ENCODE data around the gene ANKRD29.

Gene ANKRD29

DNA sequence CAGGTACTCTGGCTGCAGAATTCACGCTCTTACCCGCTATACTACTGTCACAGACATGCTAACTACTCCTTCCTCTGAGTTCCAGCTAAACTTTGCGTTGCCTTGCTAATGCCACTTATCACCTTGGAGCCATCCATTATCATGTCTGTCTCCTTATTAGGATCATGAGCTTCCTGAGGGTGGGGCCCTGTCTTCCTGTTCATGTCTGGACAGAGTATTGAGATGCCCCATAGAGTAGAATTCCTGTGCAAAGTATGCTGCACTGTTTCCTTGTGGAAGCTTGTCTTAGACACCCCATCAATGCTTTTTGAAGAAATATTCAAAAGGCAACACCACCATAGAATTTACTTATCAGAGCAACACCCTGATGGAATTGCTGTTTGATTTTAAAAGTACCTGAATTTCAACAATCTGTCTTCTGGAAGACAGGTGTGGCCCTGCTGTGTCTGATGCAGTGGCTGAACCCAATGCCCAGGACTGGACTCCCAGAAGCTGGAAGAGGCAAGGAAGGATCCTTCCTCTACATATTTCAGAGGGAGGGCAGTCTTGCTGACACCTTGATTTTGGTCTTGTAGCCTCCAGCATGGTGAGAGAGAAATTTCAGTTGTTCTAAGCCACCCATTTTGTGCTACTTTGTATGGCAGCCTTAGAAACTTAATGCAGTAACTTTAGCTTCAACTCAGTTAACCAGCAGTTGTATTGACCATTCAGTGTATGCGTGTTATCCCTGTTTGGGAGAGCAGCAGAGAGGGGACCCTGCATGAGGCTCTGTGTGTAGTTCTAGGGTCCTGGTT, 32.1 kb upstream of the ANKRD29 start:
- no peak for DNase-seq (ENCODE audit: low spot score)
- in situ Hi-C loops (cut with MboI; ENCODE audit: low sequenced_read_pairs, unreplicated experiment), result no loop called here
- TF ChIP-seq, protein P1, sequence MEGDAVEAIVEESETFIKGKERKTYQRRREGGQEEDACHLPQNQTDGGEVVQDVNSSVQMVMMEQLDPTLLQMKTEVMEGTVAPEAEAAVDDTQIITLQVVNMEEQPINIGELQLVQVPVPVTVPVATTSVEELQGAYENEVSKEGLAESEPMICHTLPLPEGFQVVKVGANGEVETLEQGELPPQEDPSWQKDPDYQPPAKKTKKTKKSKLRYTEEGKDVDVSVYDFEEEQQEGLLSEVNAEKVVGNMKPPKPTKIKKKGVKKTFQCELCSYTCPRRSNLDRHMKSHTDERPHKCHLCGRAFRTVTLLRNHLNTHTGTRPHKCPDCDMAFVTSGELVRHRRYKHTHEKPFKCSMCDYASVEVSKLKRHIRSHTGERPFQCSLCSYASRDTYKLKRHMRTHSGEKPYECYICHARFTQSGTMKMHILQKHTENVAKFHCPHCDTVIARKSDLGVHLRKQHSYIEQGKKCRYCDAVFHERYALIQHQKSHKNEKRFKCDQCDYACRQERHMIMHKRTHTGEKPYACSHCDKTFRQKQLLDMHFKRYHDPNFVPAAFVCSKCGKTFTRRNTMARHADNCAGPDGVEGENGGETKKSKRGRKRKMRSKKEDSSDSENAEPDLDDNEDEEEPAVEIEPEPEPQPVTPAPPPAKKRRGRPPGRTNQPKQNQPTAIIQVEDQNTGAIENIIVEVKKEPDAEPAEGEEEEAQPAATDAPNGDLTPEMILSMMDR (IDR thresholded peaks at IDR 0.05; ENCODE audit: borderline replicate concordance, control extremely low read depth, extremely low read depth, insufficient read depth, missing control alignments), result no peak

DNA sequence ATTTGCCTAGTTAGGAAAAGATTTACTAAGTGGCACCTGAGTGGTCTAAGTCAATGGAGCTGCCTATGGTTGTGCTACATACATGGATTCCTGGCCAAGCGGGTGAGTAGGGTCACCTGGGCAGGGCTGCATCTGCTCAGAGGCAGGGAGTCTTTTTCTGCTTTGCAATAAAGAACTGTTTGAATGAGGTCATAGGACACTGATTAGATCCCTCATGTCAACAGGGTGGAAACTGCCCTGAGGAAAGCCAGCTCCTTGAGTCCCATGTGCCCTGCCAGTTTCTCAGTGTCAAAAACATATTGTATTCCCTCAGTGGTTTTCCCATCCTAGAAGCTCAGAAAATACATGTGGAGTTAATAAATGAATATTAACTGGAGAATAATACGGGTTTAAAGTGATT, 31.1 kb upstream of the ANKRD29 start:
- TF ChIP-seq, protein P1 (IDR thresholded peaks at IDR 0.05; ENCODE audit: borderline replicate concordance, control extremely low read depth, extremely low read depth, insufficient read depth, missing control alignments), result no peak
- in situ Hi-C loops (cut with MboI; ENCODE audit: low sequenced_read_pairs, unreplicated experiment), result no loop called here
- DNase-seq (ENCODE audit: low spot score), result no peak

DNA sequence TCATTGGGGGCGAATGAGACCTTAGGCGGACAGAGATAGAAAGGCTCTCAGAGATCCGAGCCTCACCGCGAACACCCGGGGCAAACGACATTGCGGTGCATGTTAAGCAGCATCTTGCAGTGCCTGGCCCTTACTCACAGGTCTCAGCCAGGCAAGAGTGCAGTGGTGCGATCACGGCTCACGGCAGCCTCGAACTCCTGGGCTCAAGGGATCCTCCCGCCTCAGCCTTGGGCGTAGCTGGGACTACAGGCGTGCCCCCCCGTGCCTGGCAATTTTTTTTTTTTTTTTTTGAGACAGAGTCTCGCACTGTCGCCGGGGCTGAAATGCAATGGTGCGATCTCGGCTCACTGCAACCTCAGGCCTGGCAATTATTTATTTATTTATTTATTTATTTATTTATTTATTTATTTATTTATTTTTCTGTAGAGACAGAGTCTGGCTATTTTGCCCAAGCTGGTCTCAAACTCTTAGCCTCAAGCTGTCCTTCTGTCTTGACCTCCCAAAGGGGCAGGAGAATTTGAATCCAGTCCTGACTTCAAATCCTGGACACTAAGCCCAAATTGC, 27.9 kb upstream of the ANKRD29 start:
- DNase-seq (ENCODE audit: low spot score), result no peak
- in situ Hi-C loops (cut with MboI; ENCODE audit: low sequenced_read_pairs, unreplicated experiment), result no loop called here
- TF ChIP-seq, protein P1 (IDR thresholded peaks at IDR 0.05; ENCODE audit: borderline replicate concordance, control extremely low read depth, extremely low read depth, insufficient read depth, missing control alignments), result no peak

DNA sequence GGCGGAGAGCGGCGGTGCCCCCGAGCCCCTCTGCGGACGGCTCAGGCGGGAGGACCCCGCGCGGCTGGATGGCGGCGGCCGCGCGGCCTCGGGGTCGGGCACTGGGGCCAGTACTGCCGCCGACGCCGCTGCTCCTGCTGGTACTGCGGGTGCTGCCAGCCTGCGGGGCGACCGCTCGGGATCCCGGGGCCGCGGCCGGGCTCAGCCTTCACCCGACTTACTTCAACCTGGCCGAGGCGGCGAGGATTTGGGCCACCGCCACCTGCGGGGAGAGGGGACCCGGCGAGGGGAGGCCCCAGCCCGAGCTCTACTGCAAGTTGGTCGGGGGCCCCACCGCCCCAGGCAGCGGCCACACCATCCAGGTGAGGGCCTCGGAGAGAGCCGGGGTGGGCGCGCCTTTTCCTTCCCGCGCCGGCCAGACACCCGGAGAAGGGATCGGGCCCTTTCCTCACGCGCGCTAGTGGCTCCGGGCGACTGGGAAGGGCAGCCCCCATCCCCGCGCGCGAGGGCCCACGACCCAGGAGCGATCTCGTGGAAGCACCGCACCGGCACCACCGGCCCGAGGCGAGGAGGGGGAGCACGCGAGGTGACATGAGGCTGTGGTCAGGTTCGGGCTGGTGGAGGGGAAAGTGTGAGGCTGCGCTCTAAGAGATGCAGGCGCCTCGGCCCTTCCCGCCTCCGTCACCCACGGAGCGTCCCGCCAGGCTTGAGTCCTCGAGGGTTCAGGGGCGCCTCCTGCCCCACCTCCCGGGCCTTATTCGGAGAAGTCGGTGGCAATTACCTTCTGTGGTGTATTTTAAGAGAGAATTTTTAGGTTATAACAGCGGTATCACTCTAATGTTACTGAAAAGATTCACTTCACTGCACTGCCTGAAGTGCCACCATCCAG, 27.1 kb upstream of the ANKRD29 start:
- peak; percentile 50 for DNase-seq (ENCODE audit: low spot score)
- in situ Hi-C loops (cut with MboI; ENCODE audit: low sequenced_read_pairs, unreplicated experiment), result no loop called here
- TF ChIP-seq, protein P1 (IDR thresholded peaks at IDR 0.05; ENCODE audit: borderline replicate concordance, control extremely low read depth, extremely low read depth, insufficient read depth, missing control alignments), result no peak

DNA sequence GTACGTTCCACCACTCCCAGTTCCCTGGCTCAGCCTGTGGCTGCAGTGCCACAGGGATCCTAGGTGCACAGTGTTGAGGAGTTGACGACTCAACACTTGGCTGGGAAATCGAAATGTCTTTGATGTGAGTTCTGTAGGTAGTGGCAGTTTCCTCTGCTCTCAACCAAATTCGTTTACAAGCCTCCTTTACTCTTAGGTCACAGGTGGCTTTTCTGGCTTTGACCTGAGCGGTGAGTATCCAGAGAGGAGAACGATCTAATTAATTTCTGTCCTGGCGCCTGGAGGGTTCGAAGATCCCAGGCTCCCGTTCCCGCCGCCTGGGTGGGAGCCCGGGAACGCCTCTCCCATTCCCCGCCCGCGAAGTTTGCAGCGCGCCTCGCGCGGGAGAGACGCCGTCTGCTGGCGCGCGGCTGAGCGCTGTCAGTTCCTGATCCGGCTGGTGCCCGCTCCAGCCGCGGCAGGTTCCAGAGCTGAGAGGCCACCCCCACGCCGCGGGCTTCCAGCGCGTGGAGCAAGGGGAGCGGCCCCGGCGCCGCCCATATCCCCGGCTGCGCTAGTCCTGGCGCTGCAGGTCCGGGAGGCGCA, 26.4 kb upstream of the ANKRD29 start, which contains the start of gene LAMA3:
Gene LAMA3, plus strand, starts transcription at position 423 of the 585 bp plus-strand sequence. CDS start 231 bp downstream, outside the sequence.
- in situ Hi-C loops (cut with MboI; ENCODE audit: low sequenced_read_pairs, unreplicated experiment), result no loop called here
- TF ChIP-seq, protein P1 (IDR thresholded peaks at IDR 0.05; ENCODE audit: borderline replicate concordance, control extremely low read depth, extremely low read depth, insufficient read depth, missing control alignments), result no peak
- no peak for DNase-seq (ENCODE audit: low spot score)

DNA sequence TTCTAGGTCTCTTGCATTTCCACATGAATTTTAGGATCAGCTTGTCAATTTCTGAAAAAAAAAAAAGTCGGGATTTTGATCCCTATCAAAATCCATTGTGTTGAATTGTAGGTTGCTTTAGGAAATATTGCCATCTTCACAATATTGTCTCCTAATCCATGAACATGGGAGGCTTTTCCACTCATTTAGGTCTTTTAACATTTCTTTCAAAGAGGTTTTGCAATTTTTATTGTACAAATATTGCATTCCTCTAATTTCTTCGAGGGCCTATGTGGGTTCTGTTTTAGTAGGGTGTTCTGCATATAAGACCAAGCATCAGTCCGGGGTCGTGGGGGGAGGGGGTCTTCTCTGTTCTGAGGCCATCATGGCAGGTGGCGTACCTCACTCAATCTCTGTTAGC, 25.8 kb upstream of the ANKRD29 start:
- no peak for DNase-seq (ENCODE audit: low spot score)
- in situ Hi-C loops (cut with MboI; ENCODE audit: low sequenced_read_pairs, unreplicated experiment), result no loop called here
- TF ChIP-seq, protein P1 (IDR thresholded peaks at IDR 0.05; ENCODE audit: borderline replicate concordance, control extremely low read depth, extremely low read depth, insufficient read depth, missing control alignments), result no peak

All from GM13976 (cell line).